KMS-11 (cell line): ENCODE measurements around the gene GH2.

ENCODE experiments used
- H2AFZ ChIP-seq: fragments of 200-600 bp; sonication (generic); 2 replicates; pipeline ENCODE4 v1.6.1; 2016; ENCODE audit warnings: antibody characterized with exemption, mixed run types, low read depth
- H3K27ac ChIP-seq: fragments of 200-600 bp; sonication (generic); 2 replicates; pipeline ENCODE4 v1.6.1; 2016; ENCODE audit warnings: mild to moderate bottlenecking, mixed run types
- H3K27me3 ChIP-seq: fragments of 200-600 bp; sonication (generic); 2 replicates; pipeline ENCODE4 v1.6.1; 2017; ENCODE audit warnings: mild to moderate bottlenecking, low read depth, mixed run types, moderate library complexity; ENCODE audit not compliant: insufficient read depth
- H3K36me3 ChIP-seq: fragments of 200-600 bp; sonication (generic); 2 replicates; pipeline ENCODE4 v1.6.1; 2017; ENCODE audit warnings: mild to moderate bottlenecking, mixed run types; ENCODE audit not compliant: insufficient read depth
- H3K4me1 ChIP-seq: fragments of 200-600 bp; sonication (generic); 2 replicates; pipeline ENCODE4 v1.6.1; 2016; ENCODE audit warnings: mild to moderate bottlenecking, low read depth, mixed run types; ENCODE audit not compliant: poor library complexity, severe bottlenecking
- H3K4me2 ChIP-seq: fragments of 200-600 bp; sonication (generic); 2 replicates; pipeline ENCODE4 v1.7.0; 2016; ENCODE audit warnings: mild to moderate bottlenecking, mixed run types
- H3K4me3 ChIP-seq: fragments of 200-600 bp; sonication (generic); IDR thresholded peaks from 2 replicates; pipeline ENCODE4 v1.6.1; 2017; ENCODE audit warnings: low read depth, low read length, mixed read lengths; ENCODE audit not compliant: insufficient read depth
- H3K79me2 ChIP-seq: fragments of 200-600 bp; sonication (generic); 2 replicates; pipeline ENCODE4 v1.6.1; 2016; ENCODE audit warnings: low read depth, mixed run types; ENCODE audit not compliant: insufficient read depth
- H3K9ac ChIP-seq: fragments of 200-600 bp; sonication (generic); 2 replicates; pipeline ENCODE4 v1.6.1; 2016; ENCODE audit warnings: mild to moderate bottlenecking, mixed run types
- H4K20me1 ChIP-seq: fragments of 200-600 bp; sonication (generic); 2 replicates; pipeline ENCODE4 v1.6.1; 2016; ENCODE audit warnings: mild to moderate bottlenecking, mixed run types; ENCODE audit not compliant: insufficient read depth
- TF ChIP-seq, protein P1 (sequence below): fragments of 200-600 bp; sonication (generic); conservative IDR thresholded peaks from 2 replicates; pipeline ENCODE4 v1.6.1; 2017; ENCODE audit warnings: low read depth, mild to moderate bottlenecking, antibody characterized with exemption, low read length, moderate library complexity, mixed read lengths

GH2 gene

DNA sequence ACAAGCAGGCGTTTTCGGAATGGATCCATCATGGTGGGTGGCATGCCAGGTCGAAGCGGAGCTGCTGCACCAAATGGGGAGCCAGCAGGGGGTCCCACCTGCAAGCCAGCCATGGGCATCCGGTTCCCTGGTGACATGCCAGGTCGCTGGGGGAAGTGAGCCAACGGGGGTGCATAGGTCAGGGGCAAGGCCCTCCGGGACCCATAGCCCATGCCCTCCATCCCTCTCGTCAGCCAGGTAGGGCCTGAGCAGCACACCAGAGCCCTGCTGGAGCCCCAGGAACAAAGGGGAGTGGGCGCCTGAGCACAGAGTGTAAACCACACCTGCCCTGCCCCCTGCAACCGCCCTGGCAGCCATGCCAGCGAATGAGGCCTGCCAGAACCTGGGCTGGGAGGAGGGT is 44.3 kb downstream of the GH2 start:
- Histone ChIP-seq H3K4me2 (no peak overlapping the region), H3K27ac (no peak overlapping the region), H3K9ac (no peak overlapping the region), H3K79me2 (peaks cover 59% of the 10 kb centered on the region), H3K4me3 (no peak overlapping the region), H2AFZ (no peak overlapping the region), H3K27me3 (no peaks in the 10 kb centered on the region), H4K20me1 (no peaks in the 10 kb centered on the region), H3K4me1 (peaks cover 26% of the 10 kb centered on the region), H3K36me3 (peaks cover 9% of the 10 kb centered on the region; the same call in 1 of the 2 replicates)
- TF ChIP-seq, protein P1, sequence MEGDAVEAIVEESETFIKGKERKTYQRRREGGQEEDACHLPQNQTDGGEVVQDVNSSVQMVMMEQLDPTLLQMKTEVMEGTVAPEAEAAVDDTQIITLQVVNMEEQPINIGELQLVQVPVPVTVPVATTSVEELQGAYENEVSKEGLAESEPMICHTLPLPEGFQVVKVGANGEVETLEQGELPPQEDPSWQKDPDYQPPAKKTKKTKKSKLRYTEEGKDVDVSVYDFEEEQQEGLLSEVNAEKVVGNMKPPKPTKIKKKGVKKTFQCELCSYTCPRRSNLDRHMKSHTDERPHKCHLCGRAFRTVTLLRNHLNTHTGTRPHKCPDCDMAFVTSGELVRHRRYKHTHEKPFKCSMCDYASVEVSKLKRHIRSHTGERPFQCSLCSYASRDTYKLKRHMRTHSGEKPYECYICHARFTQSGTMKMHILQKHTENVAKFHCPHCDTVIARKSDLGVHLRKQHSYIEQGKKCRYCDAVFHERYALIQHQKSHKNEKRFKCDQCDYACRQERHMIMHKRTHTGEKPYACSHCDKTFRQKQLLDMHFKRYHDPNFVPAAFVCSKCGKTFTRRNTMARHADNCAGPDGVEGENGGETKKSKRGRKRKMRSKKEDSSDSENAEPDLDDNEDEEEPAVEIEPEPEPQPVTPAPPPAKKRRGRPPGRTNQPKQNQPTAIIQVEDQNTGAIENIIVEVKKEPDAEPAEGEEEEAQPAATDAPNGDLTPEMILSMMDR, result no peak

DNA sequence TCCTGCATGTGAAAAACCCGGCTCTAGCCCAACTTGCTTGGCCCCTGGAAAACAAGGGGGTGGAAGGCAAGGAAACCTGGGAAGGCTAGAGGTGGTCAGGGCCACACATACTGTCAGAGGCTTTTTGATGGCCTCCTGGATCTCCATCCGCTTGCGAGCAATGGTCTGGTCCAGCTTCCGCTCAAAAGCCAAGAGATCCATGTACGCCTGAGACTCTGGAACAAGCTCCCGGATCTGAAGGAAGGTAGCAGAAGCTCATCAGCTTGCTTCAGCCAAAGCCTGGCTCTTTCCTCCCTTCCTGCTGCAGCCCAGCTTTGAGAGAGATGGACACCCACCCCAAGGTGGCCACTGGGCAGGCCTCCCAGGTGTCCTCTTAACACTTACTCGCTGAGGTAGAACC is 44.9 kb downstream of the GH2 start:
- Histone ChIP-seq H4K20me1 (no peaks in the 10 kb centered on the region), H3K9ac (no peak overlapping the region), H3K36me3 (peaks cover 11% of the 10 kb centered on the region; the same call in 1 of the 2 replicates), H3K4me3 (no peak overlapping the region), H3K27me3 (no peaks in the 10 kb centered on the region), H2AFZ (no peak overlapping the region), H3K27ac (no peak overlapping the region), H3K4me2 (no peak overlapping the region), H3K79me2 (peaks cover 55% of the 10 kb centered on the region), H3K4me1 (peaks cover 26% of the 10 kb centered on the region)
- TF ChIP-seq, protein P1, result no peak

DNA sequence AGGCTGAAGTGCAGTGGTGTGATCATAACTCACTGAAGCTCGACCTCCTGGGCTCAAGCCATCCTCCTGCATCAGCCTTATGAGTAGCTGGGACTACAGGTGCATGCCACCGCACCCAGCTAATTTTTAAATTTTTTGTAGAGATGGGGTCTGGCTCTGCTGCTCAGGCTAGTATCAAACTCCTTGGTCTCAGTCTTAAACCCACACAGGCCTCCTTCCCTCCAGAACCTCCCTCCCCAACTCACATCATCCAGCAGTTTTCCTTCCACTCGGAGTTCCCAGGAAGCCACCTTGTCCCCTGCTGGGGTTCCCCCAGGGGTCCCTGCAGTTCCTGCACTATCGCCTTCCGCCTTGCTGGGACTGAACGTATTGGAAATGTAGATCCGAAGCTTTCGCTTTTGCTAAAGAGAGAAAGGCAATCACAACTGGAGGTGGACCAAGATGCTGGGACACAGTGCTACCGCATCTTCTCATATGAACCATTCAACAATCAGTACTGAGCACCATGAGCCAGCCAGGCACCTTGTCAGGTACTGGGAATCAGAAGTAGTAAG is 46.5 kb downstream of the GH2 start:
- Histone ChIP-seq H2AFZ (no peak overlapping the region), H3K9ac (no peak overlapping the region), H3K4me1 (peaks cover 16% of the 10 kb centered on the region), H3K27me3 (no peaks in the 10 kb centered on the region), H3K36me3 (peaks cover 19% of the 10 kb centered on the region; the same call in 1 of the 2 replicates), H3K79me2 (peaks cover 41% of the 10 kb centered on the region), H4K20me1 (no peaks in the 10 kb centered on the region), H3K4me2 (no peak overlapping the region), H3K4me3 (no peak overlapping the region), H3K27ac (no peak overlapping the region)
- TF ChIP-seq, protein P1, result no peak

DNA sequence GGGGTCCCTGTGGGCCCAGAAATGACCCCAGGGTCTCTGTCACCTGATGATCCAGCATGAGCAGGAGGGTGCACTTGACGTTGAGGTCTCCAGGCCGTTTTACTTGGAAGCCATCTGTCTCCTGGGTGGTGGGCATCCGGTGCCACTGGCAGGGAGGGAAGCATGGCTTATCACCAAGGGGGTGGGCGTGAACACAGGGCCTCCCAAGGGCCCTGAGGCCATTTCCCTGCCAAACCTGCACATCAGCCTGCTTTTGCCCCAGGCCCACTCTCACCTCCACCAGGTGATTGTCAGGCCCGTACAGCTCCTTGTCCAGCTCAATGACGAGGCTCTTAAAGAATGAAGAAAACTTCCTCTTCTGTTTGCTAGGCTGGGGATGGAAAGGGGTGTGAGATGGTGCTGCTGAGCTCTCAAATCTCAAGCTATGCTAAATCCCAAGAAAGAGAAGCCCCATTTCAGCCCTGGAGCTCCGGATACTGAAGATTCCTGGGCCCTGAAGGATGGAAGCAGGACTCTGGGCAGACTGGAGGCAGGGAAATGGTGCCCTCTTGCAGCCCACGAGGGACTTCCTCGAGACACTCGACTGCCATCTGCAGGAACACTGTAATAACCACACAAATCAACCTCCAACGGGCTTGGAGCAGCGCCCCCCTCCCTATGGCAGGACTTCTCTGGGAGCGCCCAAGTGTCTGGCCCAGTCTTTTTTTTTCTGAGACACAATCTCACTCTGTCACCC is 47.1 kb downstream of the GH2 start:
- no peak overlapping the region for H3K27ac ChIP-seq
- peaks cover 22% of the 10 kb centered on the region; the same call in 1 of the 2 replicates for H3K36me3 ChIP-seq
- H3K4me1 ChIP-seq, result peaks cover 12% of the 10 kb centered on the region
- no peaks in the 10 kb centered on the region for H3K27me3 ChIP-seq
- TF ChIP-seq, protein P1, result peak; percentile 51
- H2AFZ ChIP-seq, result no peak overlapping the region
- no peak overlapping the region for H3K4me3 ChIP-seq
- no peaks in the 10 kb centered on the region for H4K20me1 ChIP-seq
- no peak overlapping the region for H3K9ac ChIP-seq
- H3K79me2 ChIP-seq, result peaks cover 41% of the 10 kb centered on the region
- no peak overlapping the region for H3K4me2 ChIP-seq
